Endothelial cell of umbilical vein (primary cell): ENCODE measurements around the gene KLC4. TPM values are rescaled to one million over a fixed set of nuclear protein-coding genes. Genes with fewer than 3 reads are reported as not detected.

Experiments
- BruUV-seq: library from RNA; stranded (reverse); fragments of 400-500 nt; replicated peaks from 2 replicates; lab custom pipeline; 2021; lab: Mats Ljungman, UMichigan
- CTCF ChIA-PET: fragments of 300-600, 350-600 bp; sonication (Branson Sonifier 250); formaldehyde crosslinking; loops from one replicate; lab custom pipeline; 2021; ENCODE audit warnings: antibody characterized with exemption, inconsistent platforms; lab: Charles Lee
- POLR2A ChIA-PET: fragments of 300-600, 350-600 bp; sonication (Branson Sonifier 250); formaldehyde crosslinking; loops from one replicate; lab custom pipeline; 2021; ENCODE audit warnings: antibody characterized with exemption, inconsistent platforms; lab: Charles Lee
- DNase-seq: peaks from one replicate; pipeline ENCODE4 v3.0.0-alpha.2; 2011; ENCODE audit warnings: low read depth, low spot score
- FAIRE-seq: peaks from 2 replicates; lab custom pipeline; 2011; peaks lifted over from hg19 to GRCh38; lab: Jason Lieb, UNC
- H2AFZ ChIP-seq: 2 replicates; pipeline ENCODE4 v1.6.0; 2012; ENCODE audit warnings: low read depth, low read length, control low read depth, inconsistent platforms
- H3K27ac ChIP-seq: 2 replicates; pipeline ENCODE4 v1.5.1; 2011; ENCODE audit warnings: low read depth, mild to moderate bottlenecking, control low read depth, low read length, moderate library complexity; ENCODE audit not compliant: insufficient read depth
- H3K27me3 ChIP-seq, 2 experiments: 2 replicates each; pipeline versions ENCODE4 v1.6.0 to v1.6.1; 2011; ENCODE audit warnings: low read length in 2 of 2, mixed read lengths in 1 of 2; ENCODE audit not compliant: control insufficient read depth in 2 of 2, insufficient read depth in 2 of 2
- H3K36me3 ChIP-seq, 2 experiments: 2 replicates in 1 of 2; 3 replicates in 1 of 2; pipeline ENCODE4 v1.5.1; 2011; ENCODE audit warnings: low read length in 2 of 2, mild to moderate bottlenecking in 1 of 2, moderate library complexity in 1 of 2; ENCODE audit not compliant: control insufficient read depth in 2 of 2, insufficient read depth in 2 of 2; ENCODE audit errors: extremely low read depth in 1 of 2
- H3K4me1 ChIP-seq: 3 replicates; pipeline ENCODE4 v1.5.1; 2011; ENCODE audit warnings: mild to moderate bottlenecking, low read length; ENCODE audit not compliant: control insufficient read depth, insufficient read depth; ENCODE audit errors: extremely low read depth
- H3K4me2 ChIP-seq: 2 replicates; pipeline ENCODE4 v1.6.1; 2011; ENCODE audit warnings: low read length, control low read depth, mixed read lengths; ENCODE audit not compliant: insufficient read depth
- H3K4me3 ChIP-seq, 3 experiments: fragments of 200-600 bp in 1 of 3; sonication (generic), shearing (Covaris generic) in 1 of 3; replicated peaks in 1 of 3; 2 replicates each; pipeline ENCODE4 v1.5.1; 2011 to 2016; ENCODE audit warnings: control low read depth in 3 of 3, low read length in 3 of 3, mild to moderate bottlenecking in 2 of 3, inconsistent platforms in 1 of 3, low read depth in 1 of 3, moderate library complexity in 1 of 3; ENCODE audit not compliant: insufficient read depth in 1 of 3
- H3K79me2 ChIP-seq: 2 replicates; pipeline ENCODE4 v1.6.0; 2012; ENCODE audit warnings: low read length, inconsistent platforms; ENCODE audit not compliant: control insufficient read depth, insufficient read depth
- H3K9ac ChIP-seq: replicated peaks from 2 replicates; pipeline ENCODE3; 2011; ENCODE audit warnings: low read length, control low read depth; ENCODE audit not compliant: insufficient read depth; ENCODE audit errors: extremely low read depth
- H3K9me1 ChIP-seq: replicated peaks from 3 replicates; pipeline ENCODE4 v1.6.0; 2011; ENCODE audit warnings: mild to moderate bottlenecking, low read length; ENCODE audit not compliant: control insufficient read depth, insufficient read depth; ENCODE audit errors: extremely low read depth
- H3K9me3 ChIP-seq: replicated peaks from 2 replicates; pipeline ENCODE4 v1.5.1; 2012; ENCODE audit warnings: low read length, inconsistent platforms; ENCODE audit not compliant: control insufficient read depth, insufficient read depth
- H4K20me1 ChIP-seq: replicated peaks from 2 replicates; pipeline ENCODE3; 2011; ENCODE audit warnings: mild to moderate bottlenecking, low read length; ENCODE audit not compliant: control insufficient read depth, insufficient read depth; ENCODE audit errors: extremely low read depth
- EZH2 ChIP-seq: IDR thresholded peaks from 2 replicates; pipeline ENCODE4 v1.6.1; 2012; ENCODE audit warnings: borderline replicate concordance, low read depth, mild to moderate bottlenecking, moderate library complexity, low read length, inconsistent platforms; ENCODE audit not compliant: severe bottlenecking
- FOS ChIP-seq: IDR thresholded peaks from 2 replicates; pipeline ENCODE4 v1.6.1; 2011; ENCODE audit warnings: mild to moderate bottlenecking, low read length, moderate library complexity, borderline replicate concordance; ENCODE audit not compliant: insufficient read depth
- GATA2 ChIP-seq: IDR thresholded peaks from 2 replicates; pipeline ENCODE4 v1.7.0; 2011; ENCODE audit warnings: low read depth, mild to moderate bottlenecking, moderate library complexity, mixed read lengths, low read length; ENCODE audit not compliant: insufficient read length, insufficient read depth
- JUN ChIP-seq: IDR thresholded peaks from 2 replicates; pipeline ENCODE4 v1.6.1; 2011; ENCODE audit warnings: borderline replicate concordance, low read depth; ENCODE audit not compliant: insufficient read length, insufficient read depth
- MYC ChIP-seq: IDR thresholded peaks from one replicate; pipeline ENCODE4 v1.6.1; 2011; ENCODE audit warnings: mild to moderate bottlenecking, low read depth, low read length
- POLR2A ChIP-seq: IDR thresholded peaks from 2 replicates; pipeline ENCODE4 v1.6.1; 2012; ENCODE audit warnings: low read depth, mild to moderate bottlenecking, control low read depth, low read length
- POLR2AphosphoS5 ChIP-seq: IDR thresholded peaks from 2 replicates; pipeline ENCODE4 v1.6.1; 2012; ENCODE audit warnings: low read depth, mild to moderate bottlenecking, control low read depth, low read length, moderate library complexity; ENCODE audit not compliant: insufficient read depth
- dilution Hi-C: fragments of 300-500 bp; cut with MboI; formaldehyde crosslinking; loops from one replicate; pipeline ENCODE4 v1.15.0; 2019; ENCODE audit warnings: low sequenced_read_pairs; ENCODE audit not compliant: extremely low pct_ligation_motif_present
- intact Hi-C: fragments of 100-400 bp; cut with micrococcal nuclease; formaldehyde crosslinking; loops from one replicate; pipeline ENCODE4 v1.10.0; 2022
- polyA plus RNA-seq, 4 experiments: library from polyadenylated mRNA; depleted of rRNA in 3 of 4; stranded (reverse) in 3 of 4; unstranded in 1 of 4; fragments of >200 nt; gene quantifications; 2 replicates each; pipeline versions ENCODE4 v1.2.1 to v1.2.3, GENCODE V29; 2011 to 2012; ENCODE audit warnings: missing spikeins in 1 of 4
- total RNA-seq: library from RNA; stranded (reverse); gene quantifications from 2 replicates; pipeline ENCODE4 v1.2.3, GENCODE V29; 2021
- TF ChIP-seq, protein P1 (sequence below), 2 donors: IDR thresholded peaks; 1 replicate in 1 of 2; 2 replicates in 1 of 2; pipeline ENCODE4 v1.5.1; 2011; ENCODE audit warnings: low read length in 2 of 2, mild to moderate bottlenecking in 2 of 2, moderate library complexity in 2 of 2, control low read depth in 1 of 2, inconsistent platforms in 1 of 2, low read depth in 1 of 2; ENCODE audit not compliant: insufficient read depth in 1 of 2; ENCODE audit errors: extremely low read depth in 1 of 2
- TF ChIP-seq, protein P2 (sequence below): IDR thresholded peaks from 2 replicates; pipeline ENCODE4 v1.6.1; 2011; ENCODE audit not compliant: insufficient read depth, insufficient read length

KLC4 gene
- total and polyA plus RNA-seq, 2 donors (not counting 3 experiments of a cell fraction or from before 2014, with no cell fraction given): 17.7 to 26.8 TPM

DNA sequence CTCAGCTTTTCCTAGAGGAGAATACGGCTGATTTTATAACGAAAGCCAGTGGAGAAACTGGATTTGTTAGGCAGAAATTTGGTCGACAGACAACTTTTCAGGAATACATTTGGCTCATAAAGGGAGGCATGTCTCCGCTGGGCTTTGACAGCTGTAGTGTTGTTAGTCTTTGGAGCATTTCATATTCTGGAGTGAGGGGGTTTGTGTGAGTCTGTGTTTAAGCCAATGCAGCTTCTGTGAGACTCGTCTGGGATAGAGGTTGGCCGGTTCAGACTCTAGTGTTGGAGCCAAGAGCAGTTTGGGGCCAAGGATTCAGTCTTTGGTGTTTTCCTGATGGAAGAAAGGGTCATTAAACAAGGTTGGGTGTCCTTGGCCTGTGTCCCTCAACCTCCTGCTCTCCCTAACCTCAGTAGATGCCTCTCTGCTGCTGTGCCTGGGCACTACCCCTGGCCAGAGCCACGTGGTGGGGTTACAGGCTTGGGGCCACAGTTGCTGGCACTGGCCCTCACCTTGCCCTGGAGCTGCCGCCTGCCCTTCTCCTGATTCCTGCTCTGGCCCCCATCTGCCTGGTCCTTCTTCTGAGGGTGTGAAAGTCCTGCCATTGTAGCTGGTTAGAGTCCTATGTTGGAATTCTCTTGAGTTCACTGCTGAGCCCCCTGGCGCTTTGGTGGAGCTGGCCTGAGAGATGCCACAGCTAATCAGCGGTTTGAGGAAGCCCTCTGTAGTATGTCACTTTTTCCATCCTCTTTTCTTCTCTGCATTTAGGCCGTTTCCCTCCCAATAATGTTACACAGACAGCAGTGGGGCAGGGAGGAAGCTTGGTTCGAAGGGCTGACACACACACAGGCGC lies 23.6 kb downstream of the KLC4 start:
- no TSS peak for BruUV-seq
- no peak overlapping the region for H3K4me2 ChIP-seq

More for the DNA sequence above, 23.6 kb downstream of the KLC4 start:
- DNase-seq (no peak), FAIRE-seq (peak; percentile 21)
- Histone ChIP-seq H3K4me1 (no peaks in the 10 kb centered on the region), H3K4me3 (no peak overlapping the region), H3K27me3 (peaks cover 0 to 2% of the 10 kb centered on the region in 2 experiments), H3K79me2 (no peaks in the 10 kb centered on the region), H4K20me1 (peaks cover 2% of the 10 kb centered on the region), H3K27ac (no peak overlapping the region), H3K9me3 (no peaks in the 10 kb centered on the region), H3K9ac (no peak overlapping the region), H3K9me1 (no peaks in the 10 kb centered on the region), H2AFZ (no peak overlapping the region), H3K36me3 (no peaks in the 10 kb centered on the region)
- POLR2A ChIA-PET: no interaction called here
- CTCF ChIA-PET: interaction anchor here (1.1 kb wide), 1 partner anchor 61 kb away, joined by 3 read pairs; no protein-coding TSS in a partner anchor
- intact Hi-C loops: no loop called here
- dilution Hi-C loops: no loop called here
- TF ChIP-seq POLR2AphosphoS5 (no peak), GATA2 (no peak), JUN (no peak), EZH2 (no peak), POLR2A (no peak), MYC (no peak), FOS (no peak)
- TF ChIP-seq, protein P1, sequence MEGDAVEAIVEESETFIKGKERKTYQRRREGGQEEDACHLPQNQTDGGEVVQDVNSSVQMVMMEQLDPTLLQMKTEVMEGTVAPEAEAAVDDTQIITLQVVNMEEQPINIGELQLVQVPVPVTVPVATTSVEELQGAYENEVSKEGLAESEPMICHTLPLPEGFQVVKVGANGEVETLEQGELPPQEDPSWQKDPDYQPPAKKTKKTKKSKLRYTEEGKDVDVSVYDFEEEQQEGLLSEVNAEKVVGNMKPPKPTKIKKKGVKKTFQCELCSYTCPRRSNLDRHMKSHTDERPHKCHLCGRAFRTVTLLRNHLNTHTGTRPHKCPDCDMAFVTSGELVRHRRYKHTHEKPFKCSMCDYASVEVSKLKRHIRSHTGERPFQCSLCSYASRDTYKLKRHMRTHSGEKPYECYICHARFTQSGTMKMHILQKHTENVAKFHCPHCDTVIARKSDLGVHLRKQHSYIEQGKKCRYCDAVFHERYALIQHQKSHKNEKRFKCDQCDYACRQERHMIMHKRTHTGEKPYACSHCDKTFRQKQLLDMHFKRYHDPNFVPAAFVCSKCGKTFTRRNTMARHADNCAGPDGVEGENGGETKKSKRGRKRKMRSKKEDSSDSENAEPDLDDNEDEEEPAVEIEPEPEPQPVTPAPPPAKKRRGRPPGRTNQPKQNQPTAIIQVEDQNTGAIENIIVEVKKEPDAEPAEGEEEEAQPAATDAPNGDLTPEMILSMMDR (IDR thresholded peaks at IDR 0.05; ENCODE audit: extremely low read depth in 1 of 2, insufficient read depth in 1 of 2, low read depth in 1 of 2, low read length in 2 of 2): no peak
- TF ChIP-seq, protein P2, sequence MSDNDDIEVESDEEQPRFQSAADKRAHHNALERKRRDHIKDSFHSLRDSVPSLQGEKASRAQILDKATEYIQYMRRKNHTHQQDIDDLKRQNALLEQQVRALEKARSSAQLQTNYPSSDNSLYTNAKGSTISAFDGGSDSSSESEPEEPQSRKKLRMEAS: no peak
